Large intestine (tissue), 12 donors: ENCODE measurements around the gene SPANXN2. TPM values are rescaled to one million over a fixed set of nuclear protein-coding genes. Genes with fewer than 3 reads are reported as not detected.
"Not testable (repeated sequence)": the region's sequence is repeated elsewhere in the genome, so short reads cannot be mapped to it uniquely, and the experiment has no call there.

Experiments
- DNase-seq, 2 donors: peaks; one replicate each; pipeline versions ENCODE4 v3.0.0 to v3.0.0-alpha.2; 2013
- H3K27ac ChIP-seq: one replicate; pipeline ENCODE4 v1.5.1; 2013; ENCODE audit warnings: low read length
- H3K27me3 ChIP-seq: 2 replicates; pipeline ENCODE4 v1.6.1; 2013; ENCODE audit warnings: low read length; ENCODE audit not compliant: control insufficient read depth, insufficient read depth
- H3K36me3 ChIP-seq: 2 replicates; pipeline ENCODE4 v1.6.1; 2013; ENCODE audit warnings: low read length; ENCODE audit not compliant: control insufficient read depth, insufficient read depth
- H3K4me1 ChIP-seq: one replicate; pipeline ENCODE4 v1.6.1; 2013; ENCODE audit warnings: low read length; ENCODE audit not compliant: control insufficient read depth, insufficient read depth
- H3K4me3 ChIP-seq: one replicate; pipeline ENCODE4 v1.5.1; 2013; ENCODE audit warnings: low read length
- H3K9me3 ChIP-seq: one replicate; pipeline ENCODE4 v1.6.1; 2013; ENCODE audit warnings: mild to moderate bottlenecking, low read depth, low read length, moderate library complexity; ENCODE audit not compliant: control insufficient read depth
- WGBS: methylation state at CpG from one replicate; pipeline ENCODE4 v1.1.5; 2013; ENCODE audit warnings: low lambda C conversion rate; ENCODE audit not compliant: insufficient coverage; 5-methylcytosine and 5-hydroxymethylcytosine counted together
- long read RNA-seq, 11 donors: transcript quantifications; one replicate each; lab custom pipeline, GENCODE V29; 2026
- polyA plus RNA-seq: library from polyadenylated mRNA; unstranded; fragments of 120-200 nt; gene quantifications from one replicate; pipeline ENCODE4 v1.2.1, GENCODE V29; 2013

SPANXN2 gene, protein sequence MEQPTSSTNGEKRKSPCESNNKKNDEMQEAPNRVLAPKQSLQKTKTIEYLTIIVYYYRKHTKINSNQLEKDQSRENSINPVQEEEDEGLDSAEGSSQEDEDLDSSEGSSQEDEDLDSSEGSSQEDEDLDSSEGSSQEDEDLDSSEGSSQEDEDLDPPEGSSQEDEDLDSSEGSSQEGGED
- 1.6 TPM for polyA plus RNA-seq
- long read RNA-seq, donor 1: 0 reads
- long read RNA-seq, donor 2, partial matches to known transcripts: 0 of 9 reads
- long read RNA-seq, donor 2, other reads (novel, unspliced or antisense): 9 of 9 reads
- long read RNA-seq, donor 3: 0 reads
- long read RNA-seq, donor 4: 0 reads
- long read RNA-seq, donor 5: 0 reads
- long read RNA-seq, donor 6: 0 reads
- long read RNA-seq, donor 7: 0 reads
- long read RNA-seq, donor 8: 0 reads
- long read RNA-seq, donor 9: 0 reads
- long read RNA-seq, donor 10: 0 reads
- long read RNA-seq, donor 11: 0 reads

GRCh38 chrX:143720652-143721051 lies at the start of gene SPANXN2:
Gene SPANXN2, minus strand, starts transcription at chrX:143720752. Its CDS starts 84 bp downstream, at chrX:143720668.
- not testable (repeated sequence) for H3K36me3 ChIP-seq, H3K4me3 ChIP-seq, H3K9me3 ChIP-seq, H3K27me3 ChIP-seq, H3K4me1 ChIP-seq, H3K27ac ChIP-seq, DNase-seq
- no CpG with 5 or more reads among the region's 2 CpGs for WGBS

GRCh38 chrX:143768976-143769375 lies 48.4 kb upstream of the SPANXN2 start:
- H3K27ac ChIP-seq: no peak overlapping the region
- H3K4me1 ChIP-seq: no peaks in the 10 kb centered on the region
- DNase-seq: no peak
- no peaks in the 10 kb centered on the region for H3K36me3 ChIP-seq
- no peaks in the 10 kb centered on the region for H3K27me3 ChIP-seq
- H3K9me3 ChIP-seq: peaks cover 4% of the 10 kb centered on the region
- no peak overlapping the region for H3K4me3 ChIP-seq
- 83% methylated on average over 1 of the region's 3 CpGs for WGBS

DNA sequence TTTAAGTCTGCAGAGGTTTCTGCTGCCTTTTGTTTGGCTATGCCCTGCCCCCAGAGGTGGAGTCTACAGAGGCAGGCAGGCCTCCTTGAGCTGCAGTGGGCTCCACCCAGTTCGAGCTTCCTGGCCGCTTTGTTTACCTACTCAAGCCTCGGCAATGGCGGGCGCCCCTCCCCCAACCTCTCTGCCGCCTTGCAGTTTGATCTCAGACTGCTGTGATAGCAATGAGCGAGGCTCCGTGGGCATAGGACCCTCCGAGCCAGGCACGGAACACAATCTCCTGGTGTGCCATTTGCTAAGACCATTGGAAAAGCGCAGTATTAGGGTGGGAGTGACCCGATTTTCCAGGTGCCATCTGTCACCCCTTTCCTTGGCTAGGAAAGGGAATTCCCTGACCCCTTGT lies 47.2 kb upstream of the SPANXN2 start:
- not testable (repeated sequence) for H3K27ac ChIP-seq, H3K27me3 ChIP-seq, H3K36me3 ChIP-seq, H3K9me3 ChIP-seq, H3K4me1 ChIP-seq, H3K4me3 ChIP-seq, DNase-seq
- WGBS: no CpG with 5 or more reads among the region's 12 CpGs

GRCh38 chrX:143757887-143758286 lies 37.3 kb upstream of the SPANXN2 start:
- WGBS: no CpG with 5 or more reads among the region's 7 CpGs
- Histone ChIP-seq H3K4me3 (no peak overlapping the region), H3K4me1 (no peaks in the 10 kb centered on the region)

DNA sequence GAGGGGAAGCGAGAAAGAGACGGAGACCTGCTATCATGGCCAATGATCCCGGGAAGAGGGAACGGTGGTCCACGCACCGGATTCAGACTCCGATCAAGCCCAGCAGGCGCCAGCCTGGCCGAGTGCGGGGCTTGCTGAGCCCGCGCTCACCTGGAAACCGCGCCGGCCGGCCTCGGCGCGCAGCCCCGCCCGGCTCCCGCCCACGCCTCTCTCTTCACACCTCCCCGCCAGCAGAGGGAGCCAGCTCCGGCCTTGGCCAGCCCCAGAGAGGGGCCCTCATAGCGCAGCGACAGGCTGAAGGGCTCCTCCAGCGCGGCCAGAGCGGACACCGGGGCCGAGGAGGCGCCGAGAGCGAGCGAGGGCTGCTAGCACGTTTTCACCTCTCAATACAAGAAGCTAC lies 36.8 kb upstream of the SPANXN2 start:
- no CpG with 5 or more reads among the region's 37 CpGs for WGBS
- no peak for DNase-seq

More at GRCh38 chrX:143757887-143758286, 37.3 kb upstream of the SPANXN2 start:
- Histone ChIP-seq H3K9me3 (peaks cover 7% of the 10 kb centered on the region), H3K36me3 (no peaks in the 10 kb centered on the region), H3K27ac (no peak overlapping the region), H3K27me3 (no peaks in the 10 kb centered on the region)
- no peak for DNase-seq

GRCh38 chrX:143754183-143754582 lies 33.6 kb upstream of the SPANXN2 start:
- DNase-seq: no peak
- H3K9me3 ChIP-seq: peaks cover 7% of the 10 kb centered on the region
- no CpG with 5 or more reads among the region's 3 CpGs for WGBS
- no peaks in the 10 kb centered on the region for H3K27me3 ChIP-seq
- no peak overlapping the region for H3K4me3 ChIP-seq
- no peaks in the 10 kb centered on the region for H3K4me1 ChIP-seq
- H3K36me3 ChIP-seq: no peaks in the 10 kb centered on the region
- no peak overlapping the region for H3K27ac ChIP-seq

More for the DNA sequence above, 36.8 kb upstream of the SPANXN2 start:
- Histone ChIP-seq H3K27me3 (no peaks in the 10 kb centered on the region), H3K36me3 (no peaks in the 10 kb centered on the region), H3K4me3 (no peak overlapping the region), H3K27ac (no peak overlapping the region), H3K4me1 (no peaks in the 10 kb centered on the region), H3K9me3 (peaks cover 7% of the 10 kb centered on the region)

GRCh38 chrX:143733866-143734265 lies 13.3 kb upstream of the SPANXN2 start:
- H3K4me1 ChIP-seq: peaks cover 3% of the 10 kb centered on the region
- H3K4me3 ChIP-seq: no peak overlapping the region
- DNase-seq: peak; percentile 50 to 73
- no peaks in the 10 kb centered on the region for H3K27me3 ChIP-seq
- no peaks in the 10 kb centered on the region for H3K36me3 ChIP-seq
- H3K9me3 ChIP-seq: no peaks in the 10 kb centered on the region
- H3K27ac ChIP-seq: peak overlapping the region; percentile 49

- no peaks in the 10 kb centered on the region for H3K36me3 ChIP-seq
- no peak overlapping the region for H3K27ac ChIP-seq
- H3K4me1 ChIP-seq: no peaks in the 10 kb centered on the region
- H3K27me3 ChIP-seq: no peaks in the 10 kb centered on the region
- H3K4me3 ChIP-seq: no peak overlapping the region
- peaks cover 6% of the 10 kb centered on the region for H3K9me3 ChIP-seq
- no peak for DNase-seq
- no CpG with 5 or more reads among the region's 17 CpGs for WGBS
Observed at GRCh38 chrX:143726296-143726695, 5.7 kb upstream of the SPANXN2 start.

DNA sequence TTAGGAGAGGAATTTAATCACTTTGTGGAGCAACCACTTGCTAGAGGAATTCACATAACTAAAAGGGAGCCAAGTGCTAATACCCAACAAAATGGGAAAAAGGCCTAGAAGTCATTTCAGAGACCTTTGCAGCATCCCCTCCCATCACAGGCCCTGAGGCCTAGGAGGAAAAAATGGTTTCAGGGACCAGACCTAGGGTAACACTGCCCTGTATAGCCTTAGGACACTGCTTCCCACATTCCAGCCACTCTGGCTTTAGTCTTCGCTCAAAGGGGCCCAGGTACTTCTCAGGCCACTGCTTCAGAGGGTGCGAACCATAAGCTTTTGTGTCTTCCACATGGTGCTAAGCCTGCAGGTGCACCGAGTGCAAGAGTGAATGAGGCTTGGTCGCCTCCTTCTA lies 19.1 kb downstream of the SPANXN2 start:
- Histone ChIP-seq H3K27me3 (no peaks in the 10 kb centered on the region), H3K9me3 (no peaks in the 10 kb centered on the region), H3K4me3 (no peak overlapping the region), H3K36me3 (no peaks in the 10 kb centered on the region), H3K27ac (no peak overlapping the region), H3K4me1 (no peaks in the 10 kb centered on the region)
- WGBS: no CpG with 5 or more reads among the region's 4 CpGs
- no peak for DNase-seq

- H3K9me3 ChIP-seq: no peaks in the 10 kb centered on the region
- WGBS: no CpG with 5 or more reads among the region's 1 CpG
- no peak overlapping the region for H3K27ac ChIP-seq
- H3K27me3 ChIP-seq: no peaks in the 10 kb centered on the region
- no peaks in the 10 kb centered on the region for H3K36me3 ChIP-seq
- H3K4me1 ChIP-seq: no peaks in the 10 kb centered on the region
- no peak overlapping the region for H3K4me3 ChIP-seq
- no peak for DNase-seq
Observed at GRCh38 chrX:143694885-143695284, 25.7 kb downstream of the SPANXN2 start.

DNA sequence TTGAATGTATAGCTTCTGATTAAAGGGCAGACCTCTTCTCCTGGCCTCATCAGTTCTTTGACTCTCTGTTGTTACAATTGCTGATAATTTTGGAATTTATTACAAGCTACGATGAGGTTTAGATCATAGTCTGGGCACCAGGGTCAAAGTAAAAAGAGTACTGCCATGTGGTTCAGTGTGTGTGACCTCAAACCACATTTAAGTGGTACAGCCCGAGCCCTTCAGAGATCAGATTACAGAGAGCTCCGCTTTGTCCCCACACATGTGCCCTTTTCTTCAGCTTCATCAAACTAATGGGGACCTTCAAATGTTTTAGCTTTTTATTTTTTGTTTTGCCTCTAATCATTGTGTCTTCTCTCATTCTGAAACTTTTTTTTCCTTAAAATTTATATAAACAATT lies 37.1 kb downstream of the SPANXN2 start:
- no peaks in the 10 kb centered on the region for H3K4me1 ChIP-seq
- WGBS: no CpG with 5 or more reads among the region's 3 CpGs
- peak overlapping the region; percentile 29 for H3K27ac ChIP-seq
- DNase-seq: peak in 1 of 2 donors; percentile 64
- no peak overlapping the region for H3K4me3 ChIP-seq
- no peaks in the 10 kb centered on the region for H3K9me3 ChIP-seq
- H3K27me3 ChIP-seq: no peaks in the 10 kb centered on the region
- H3K36me3 ChIP-seq: no peaks in the 10 kb centered on the region
